Liver (tissue), 3 donors: ENCODE results near the gene PWWP2A.

Experiments used
- CTCF ChIP-seq: fragments of 150-350 bp; IDR thresholded peaks from 2 replicates; pipeline ENCODE4 v1.5.1; 2017; ENCODE audit warnings: improper control_type of control experiment, low read depth, low read length; ENCODE audit not compliant: missing input control
- EGR1 ChIP-seq, 2 donors: IDR thresholded peaks; 2 replicates each; pipeline ENCODE4 v1.6.1; 2016 to 2018; ENCODE audit warnings: antibody characterized with exemption in 2 of 2, low read depth in 2 of 2
- GABPA ChIP-seq, 2 donors: IDR thresholded peaks in 1 of 2; conservative IDR thresholded peaks in 1 of 2; 2 replicates each; pipeline ENCODE4 v1.6.1; 2016; ENCODE audit warnings: antibody characterized with exemption in 2 of 2, mild to moderate bottlenecking in 1 of 2, moderate library complexity in 1 of 2
- REST ChIP-seq: IDR thresholded peaks from 2 replicates; pipeline ENCODE4 v1.6.1; 2016; ENCODE audit warnings: antibody characterized with exemption, mild to moderate bottlenecking
- donor health status: healthy.
- donor health status: healthy.

- TF ChIP-seq EGR1 (IDR thresholded peaks at IDR 0.05; ENCODE audit: low read depth in 2 of 2) (no peak), CTCF (no peak), REST (no peak), GABPA (IDR thresholded peaks at IDR 0.05 in 1 of 2, conservative IDR thresholded peaks at IDR 0.05 in 1 of 2) (no peak)
These were observed 33.0 kb upstream of the PWWP2A start for GRCh38 chr5:160152287-160152686.
